Psoas muscle (tissue), 8 donors: Measurements from ENCODE around the gene ZNF280D. TPM values are rescaled to one million over a fixed set of nuclear protein-coding genes. Genes with fewer than 3 reads are reported as not detected.

Experiments used
- ATAC-seq, 4 donors: fragments of 200-7000 bp; cut with Tn5 transposase; one replicate each; pipeline ENCODE4 v1.9.1; 2020; ENCODE audit warnings: moderate library complexity in 3 of 4, mild to moderate bottlenecking in 2 of 4
- DNase-seq, 2 donors: peaks; one replicate each; pipeline ENCODE4 v3.0.0-alpha.2; 2020
- H3K27ac ChIP-seq: fragments of 200-600 bp; one replicate; pipeline ENCODE4 v1.8.0; 2022
- H3K27me3 ChIP-seq, 3 donors: fragments of 200-600 bp in 1 of 3; one replicate each; pipeline versions ENCODE4 v1.6.1 to v1.8.0; 2013 to 2022; ENCODE audit warnings: low read length in 2 of 3, mild to moderate bottlenecking in 2 of 3, moderate library complexity in 1 of 3; ENCODE audit not compliant: insufficient read depth in 3 of 3
- H3K36me3 ChIP-seq, 2 donors: fragments of 200-600 bp in 1 of 2; one replicate each; pipeline versions ENCODE4 v1.6.1 to v1.8.0; 2013 to 2022; ENCODE audit warnings: low read depth in 1 of 2, mild to moderate bottlenecking in 1 of 2, moderate library complexity in 1 of 2; ENCODE audit not compliant: insufficient read depth in 1 of 2
- H3K4me1 ChIP-seq: fragments of 200-600 bp; one replicate; pipeline ENCODE4 v1.8.0; 2022
- H3K4me3 ChIP-seq: fragments of 200-600 bp; one replicate; pipeline ENCODE4 v1.8.0; 2022; ENCODE audit warnings: mild to moderate bottlenecking
- H3K9me3 ChIP-seq: fragments of 200-600 bp; one replicate; pipeline ENCODE4 v1.8.0; 2022
- CTCF ChIP-seq: fragments of 200-600 bp; IDR thresholded peaks from one replicate; pipeline ENCODE4 v1.8.0; 2022; ENCODE audit warnings: antibody characterized with exemption
- WGBS, 3 donors: extraction: QIAGEN DNeasy Blood & Tissue Kit; methylation state at CpG; one replicate each; pipeline versions ENCODE4 v1.1.6 to v1.1.7; 2013; 5-methylcytosine and 5-hydroxymethylcytosine counted together
- intact Hi-C, 2 donors: fragments of 100-400 bp; cut with DNase I; formaldehyde crosslinking; loops; one replicate each; pipeline versions ENCODE4 v1.11.0 to v1.14.2; 2022
- polyA plus RNA-seq, 3 donors: library from polyadenylated mRNA; stranded (reverse); fragments of 200-250 nt; gene quantifications; one replicate each; pipeline ENCODE4 v1.2.3, GENCODE V29; 2013
- total RNA-seq, 4 donors: library from RNA; stranded (reverse); fragmentation: NEBNext Ultra II Directional in 2 of 4; extraction: Animal tissue kit (Norgen Biotek cat#: 25700) in 2 of 4; gene quantifications; one replicate each; pipeline versions ENCODE4 v1.2.1 to v1.2.4, GENCODE V29; 2021 to 2023
- donor health status: healthy with polysubstance abuse.
- donor health status: DM: no; HTN: no; CAD: no; lungs with moderate emphysema.
- donor health status: Bipolar disorder and iron deficiency.
- donor health status: healthy.
- donor health status: DM: yes; HTN: yes; CAD: no.
- donor health status: DM: no; HTN: no; CAD: no.
- donor health status: DM: no; HTN: no; CAD: no.
- donor health status: DM: yes; HTN: yes; CAD: no.

The ZNF280D gene
- total and polyA plus RNA-seq, 7 donors, result 5.3 to 25.3 (median 20.8) TPM

GRCh38 chr15:56736308-56736707 is 3.0 kb upstream of the ZNF280D start:
- Histone ChIP-seq H3K27ac (no peak overlapping the region), H3K4me3 (no peak overlapping the region), H3K9me3 (no peaks in the 10 kb centered on the region), H3K27me3 (no peaks in the 10 kb centered on the region), H3K36me3 (no peaks in the 10 kb centered on the region), H3K4me1 (peaks cover 13% of the 10 kb centered on the region)
- whole genome bisulfite sequencing, 3 donors, result 39 to 57% (median 46%) methylated on average over 6 of the region's 6 CpGs
- ATAC-seq, result no peak
- intact Hi-C loops, result no loop called here
- no peak for TF ChIP-seq CTCF
- no peak for DNase-seq

GRCh38 chr15:56735589-56735988 is 2.3 kb upstream of the ZNF280D start:
- Histone ChIP-seq H3K27ac (no peak overlapping the region), H3K4me3 (no peak overlapping the region), H3K4me1 (peaks cover 20% of the 10 kb centered on the region), H3K27me3 (no peaks in the 10 kb centered on the region), H3K9me3 (no peaks in the 10 kb centered on the region), H3K36me3 (no peaks in the 10 kb centered on the region)
- TF ChIP-seq CTCF, result no peak
- 53 to 57% (median 57%) methylated on average over 3 of the region's 3 CpGs for WGBS, 3 donors
- DNase-seq (no peak), ATAC-seq (no peak)
- intact Hi-C loops, result no loop called here

GRCh38 chr15:56734013-56734635 is 815 bp upstream of the ZNF280D start:
- Histone ChIP-seq H3K9me3 (no peaks in the 10 kb centered on the region), H3K27ac (peak overlapping the region; percentile 92), H3K36me3 (no peaks in the 10 kb centered on the region), H3K27me3 (no peaks in the 10 kb centered on the region), H3K4me3 (peak overlapping the region; percentile 81), H3K4me1 (peaks cover 32% of the 10 kb centered on the region)
- intact Hi-C loops, result no loop called here
- no peak for TF ChIP-seq CTCF
- no peak for ATAC-seq
- WGBS, 3 donors, result 84 to 91% (median 87%) methylated on average over 9 of the region's 9 CpGs
- no peak for DNase-seq

GRCh38 chr15:56732886-56733135 is 498 bp downstream of the ZNF280D start:
- Histone ChIP-seq H3K36me3 (no peaks in the 10 kb centered on the region), H3K9me3 (no peaks in the 10 kb centered on the region), H3K4me1 (peaks cover 32% of the 10 kb centered on the region), H3K27ac (peak overlapping the region; percentile 92), H3K27me3 (no peaks in the 10 kb centered on the region), H3K4me3 (peak overlapping the region; percentile 81)
- TF ChIP-seq CTCF, result no peak
- DNase-seq, result no peak
- intact Hi-C loops, result loop anchor here in 1 of 2 donors (2.0 kb wide), 1 partner anchor 66 kb away; no protein-coding TSS in a partner anchor
- ATAC-seq, result no peak
- WGBS, 3 donors, result 0% methylated on average over 8 of the region's 8 CpGs
